Frontal cortex (tissue), 4 donors: ENCODE data around the gene POU3F1. TPM values are rescaled to one million over a fixed set of nuclear protein-coding genes. Genes with fewer than 3 reads are reported as not detected.

Experiments
- DNase-seq, 2 donors: peaks; one replicate each; pipeline ENCODE4 v3.0.0; 2012; ENCODE audit warnings: low spot score in 2 of 2
- FAIRE-seq: peaks from 2 replicates; lab custom pipeline; 2012; peaks lifted over from hg19 to GRCh38; lab: Jason Lieb, UNC
- small RNA-seq: library from RNA; depleted of rRNA; stranded (forward); fragments of <200 nt; gene quantifications from one replicate; pipeline ENCODE3, GENCODE V24; 2014
- total RNA-seq: library from RNA; depleted of rRNA; stranded (reverse); fragments of >200 nt; gene quantifications from one replicate; pipeline ENCODE4 v1.2.3, GENCODE V29; 2014
- donor health status: control.
- donor health status: control.
- donor health status: control.

Gene POU3F1
- total RNA-seq, 1 donor from 2014 or later, result 9.4 TPM

DNA sequence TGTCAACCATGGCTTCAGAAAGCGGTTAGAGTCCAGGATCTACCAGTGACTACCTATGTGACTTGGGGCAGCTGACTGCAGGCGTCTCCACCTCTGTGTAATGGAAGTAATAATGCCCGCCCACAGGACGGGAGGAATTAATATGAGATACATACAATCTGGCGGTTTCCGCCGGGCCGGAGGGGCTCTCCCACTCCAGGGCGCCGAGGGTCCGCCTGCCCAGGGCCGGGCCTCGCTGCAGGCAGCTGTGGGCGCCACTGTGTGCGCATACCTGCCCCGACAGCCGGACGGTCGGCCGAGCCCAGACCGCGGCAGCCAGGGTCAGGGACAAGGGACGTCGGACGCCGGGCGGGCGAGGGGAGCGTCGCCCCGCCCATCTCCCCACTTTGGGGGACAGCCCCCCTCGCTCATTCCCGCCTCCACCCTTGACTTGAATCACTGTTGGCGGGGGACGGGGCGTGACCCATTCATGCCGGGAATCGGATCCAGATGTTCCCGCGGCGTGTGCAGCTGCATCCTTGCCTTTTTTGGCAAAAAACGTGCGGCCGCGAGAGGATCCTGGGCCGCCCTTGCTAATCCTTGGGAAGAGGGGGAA, 50.7 kb downstream of the POU3F1 start:
- FAIRE-seq (no peak), DNase-seq (peak in 1 of 2 donors; percentile 17)

DNA sequence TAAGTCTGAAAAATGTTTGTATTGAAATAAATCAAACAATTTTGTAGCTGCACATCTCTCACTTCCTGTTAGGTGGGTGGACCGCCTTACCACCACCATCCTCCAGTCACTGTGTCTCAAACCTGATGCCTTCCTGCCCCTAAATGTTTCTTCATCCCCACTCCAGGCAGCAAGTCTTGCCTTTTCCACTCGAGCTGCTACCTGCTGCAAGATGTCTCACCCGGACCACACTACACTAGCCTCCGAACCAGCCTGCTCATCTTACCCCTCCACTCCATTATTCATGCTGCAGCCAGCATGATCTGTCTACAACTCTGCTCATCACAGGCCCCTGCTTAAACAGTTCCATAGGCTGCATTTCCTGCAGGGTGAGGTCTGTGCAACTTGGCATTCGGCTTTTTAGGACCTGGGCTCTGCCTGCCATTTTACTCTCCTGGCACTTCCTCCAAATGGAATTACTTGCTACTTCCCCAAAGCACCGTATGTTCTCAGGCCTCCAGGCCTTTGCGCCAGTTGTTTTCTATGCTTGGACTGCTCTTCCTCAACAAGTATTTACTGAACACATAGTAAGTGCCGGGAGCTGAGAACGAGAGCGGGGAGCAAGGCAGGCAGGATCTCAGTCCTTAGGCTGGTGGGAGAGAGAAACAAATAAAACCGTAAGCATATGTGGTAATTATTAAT, 51.6 kb downstream of the POU3F1 start:
- DNase-seq (peak in 1 of 2 donors; percentile 18), FAIRE-seq (no peak)

Small RNAs within 50 kb of the gene (small RNA-seq; reads per million reads assigned to genes)
- 0.84 reads per million, percentile 60 among the genes with 10 or more reads in this experiment for gene MIR3659

Other genes with a start within 250 kb of the POU3F1 start
- 16.3 TPM for gene C1orf122, start 239.0 kb downstream of the POU3F1 start, total RNA-seq
- gene YRDC, start 238.6 kb downstream of the POU3F1 start, total RNA-seq, result 16.3 TPM
- gene MTF1, start 187.2 kb downstream of the POU3F1 start, total RNA-seq, result 2.0 TPM
- gene INPP5B, start 99.7 kb downstream of the POU3F1 start, total RNA-seq, result 13.9 TPM
- 69.3 TPM for gene SF3A3, start 56.8 kb downstream of the POU3F1 start, total RNA-seq
- gene FHL3, start 41.3 kb downstream of the POU3F1 start, total RNA-seq, result 4.9 TPM
- gene UTP11, start 34.1 kb downstream of the POU3F1 start, total RNA-seq, result 49.7 TPM